ENCODE data around the gene SLC10A1. TPM values are rescaled to one million over a fixed set of nuclear protein-coding genes. Genes with fewer than 3 reads are reported as not detected.

SLC10A1 gene
- total RNA-seq, 1 experiment from 2014 or later, result not detected

DNA sequence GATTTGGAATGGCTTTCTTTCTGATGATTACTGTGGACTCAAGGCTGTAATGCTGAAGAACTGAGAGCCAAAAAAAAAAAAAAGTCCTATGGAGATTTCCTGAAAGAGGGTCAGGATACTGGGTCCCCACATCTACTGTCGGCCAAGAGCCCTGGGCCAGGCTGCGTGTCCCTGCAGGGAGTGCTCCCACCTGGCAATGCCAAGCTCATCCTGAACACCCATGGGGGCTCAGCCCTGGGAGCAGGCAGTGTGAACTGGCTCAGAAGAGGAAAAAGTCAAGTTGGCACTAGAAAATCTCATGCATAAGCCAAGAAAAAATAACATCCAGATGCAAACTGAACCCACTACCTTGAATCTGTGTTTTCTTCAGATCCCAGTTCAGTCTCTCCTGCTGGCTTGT is 47.1 kb upstream of the SLC10A1 start:
- H3K9me3 ChIP-seq (ENCODE audit: low read length), result no peaks in the 10 kb centered on the region
- H2AFZ ChIP-seq (ENCODE audit: low read length), result no peak overlapping the region
- H3K4me3 ChIP-seq (ENCODE audit: low read length), result no peak overlapping the region
- no peaks in the 10 kb centered on the region for H3F3A ChIP-seq (ENCODE audit: low read length, unreplicated experiment)
- no peak overlapping the region for H3K4me2 ChIP-seq (ENCODE audit: low read length)
- no peak for TF ChIP-seq EZH2 (IDR thresholded peaks at IDR 0.05; ENCODE audit: low read length, unreplicated experiment)
- no peak for TF ChIP-seq EZH2phosphoT487 (IDR thresholded peaks at IDR 0.05; ENCODE audit: borderline replicate concordance, low read length)
- TF ChIP-seq, protein P1, sequence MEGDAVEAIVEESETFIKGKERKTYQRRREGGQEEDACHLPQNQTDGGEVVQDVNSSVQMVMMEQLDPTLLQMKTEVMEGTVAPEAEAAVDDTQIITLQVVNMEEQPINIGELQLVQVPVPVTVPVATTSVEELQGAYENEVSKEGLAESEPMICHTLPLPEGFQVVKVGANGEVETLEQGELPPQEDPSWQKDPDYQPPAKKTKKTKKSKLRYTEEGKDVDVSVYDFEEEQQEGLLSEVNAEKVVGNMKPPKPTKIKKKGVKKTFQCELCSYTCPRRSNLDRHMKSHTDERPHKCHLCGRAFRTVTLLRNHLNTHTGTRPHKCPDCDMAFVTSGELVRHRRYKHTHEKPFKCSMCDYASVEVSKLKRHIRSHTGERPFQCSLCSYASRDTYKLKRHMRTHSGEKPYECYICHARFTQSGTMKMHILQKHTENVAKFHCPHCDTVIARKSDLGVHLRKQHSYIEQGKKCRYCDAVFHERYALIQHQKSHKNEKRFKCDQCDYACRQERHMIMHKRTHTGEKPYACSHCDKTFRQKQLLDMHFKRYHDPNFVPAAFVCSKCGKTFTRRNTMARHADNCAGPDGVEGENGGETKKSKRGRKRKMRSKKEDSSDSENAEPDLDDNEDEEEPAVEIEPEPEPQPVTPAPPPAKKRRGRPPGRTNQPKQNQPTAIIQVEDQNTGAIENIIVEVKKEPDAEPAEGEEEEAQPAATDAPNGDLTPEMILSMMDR (conservative IDR thresholded peaks at IDR 0.05; ENCODE audit: low read depth, low read length), result no peak
- no TSS peak for BruUV-seq (replicated peaks)
- POLR2A ChIA-PET (ENCODE audit: unreplicated experiment), result no interaction called here
- no peaks in the 10 kb centered on the region for H3K9me2 ChIP-seq (replicated peaks; ENCODE audit: low read length)
- intact Hi-C loops (cut with micrococcal nuclease), result no loop called here
- peaks cover 88% of the 10 kb centered on the region for H3K27me3 ChIP-seq (ENCODE audit: low read length)
- H3K27ac ChIP-seq (ENCODE audit: low read length), result no peak overlapping the region
- no peaks in the 10 kb centered on the region for H3K4me1 ChIP-seq (ENCODE audit: insufficient read depth, low read length)
- no peak for DNase-seq
- CTCF ChIA-PET, result interaction anchor here (1.0 kb wide), 1 partner anchor 184 kb away, joined by 3 read pairs; no protein-coding TSS in a partner anchor
- no peaks in the 10 kb centered on the region for H4K20me1 ChIP-seq (ENCODE audit: low read length)
- no peaks in the 10 kb centered on the region for H3K36me3 ChIP-seq (ENCODE audit: low read depth, low read length)
- no peak overlapping the region for H3K9ac ChIP-seq (ENCODE audit: low read length)
- H3K79me2 ChIP-seq (ENCODE audit: low read length), result no peaks in the 10 kb centered on the region
- no peak for ATAC-seq

DNA sequence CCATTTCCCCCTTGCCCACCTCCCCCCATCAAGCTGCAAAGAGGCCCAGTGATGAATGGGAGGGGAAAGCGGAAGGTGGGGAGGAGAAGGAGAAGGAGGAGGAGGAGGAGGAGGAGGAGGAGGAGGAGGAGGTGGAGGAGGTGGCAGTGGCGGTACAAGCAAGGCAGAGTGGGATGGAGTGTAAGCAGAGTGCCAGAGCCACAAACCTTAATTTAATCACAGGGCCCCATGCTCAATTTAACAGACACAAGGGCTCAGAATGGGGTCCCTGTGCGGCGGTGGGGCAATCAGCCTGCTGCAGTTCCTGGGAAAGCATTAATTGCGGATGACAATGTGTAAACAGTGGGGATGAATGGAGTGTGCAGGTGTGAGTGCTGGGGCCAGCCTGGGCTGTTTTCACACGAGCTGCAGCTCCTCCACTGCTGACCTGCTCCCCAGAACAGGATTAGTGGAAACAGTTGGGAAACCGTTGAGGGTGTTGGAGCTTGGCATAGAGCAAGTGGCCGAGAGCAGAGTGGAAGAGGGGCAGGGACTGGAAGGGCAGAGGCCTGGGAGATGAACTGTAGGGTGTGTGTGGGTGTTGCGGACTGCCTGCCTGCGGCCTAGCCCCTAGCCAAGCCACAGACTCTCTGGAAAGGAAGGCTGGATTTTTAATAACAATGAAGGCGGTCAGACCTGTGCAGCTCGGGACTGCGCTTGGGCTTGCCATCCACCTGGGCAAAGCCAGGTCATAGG is 45.8 kb upstream of the SLC10A1 start:
- Histone ChIP-seq H4K20me1 (ENCODE audit: low read length) (no peaks in the 10 kb centered on the region), H3K9me3 (ENCODE audit: low read length) (no peaks in the 10 kb centered on the region), H3K27ac (ENCODE audit: low read length) (no peak overlapping the region), H3K27me3 (ENCODE audit: low read length) (peaks cover 78% of the 10 kb centered on the region), H3K36me3 (ENCODE audit: low read depth, low read length) (no peaks in the 10 kb centered on the region), H3K9me2 (replicated peaks; ENCODE audit: low read length) (no peaks in the 10 kb centered on the region), H3K4me2 (ENCODE audit: low read length) (no peak overlapping the region), H2AFZ (ENCODE audit: low read length) (no peak overlapping the region), H3K9ac (ENCODE audit: low read length) (no peak overlapping the region), H3F3A (ENCODE audit: low read length, unreplicated experiment) (no peaks in the 10 kb centered on the region), H3K79me2 (ENCODE audit: low read length) (no peaks in the 10 kb centered on the region), H3K4me3 (ENCODE audit: low read length) (no peak overlapping the region), H3K4me1 (ENCODE audit: insufficient read depth, low read length) (no peaks in the 10 kb centered on the region)
- ATAC-seq, result 0 out of 2 replicates have a peak, but pooled peaks have one; percentile 9
- no peak for DNase-seq
- no TSS peak for BruUV-seq (replicated peaks)
- intact Hi-C loops (cut with micrococcal nuclease), result no loop called here
- CTCF ChIA-PET, result no interaction called here
- no peak for TF ChIP-seq EZH2 (IDR thresholded peaks at IDR 0.05; ENCODE audit: low read length, unreplicated experiment)
- TF ChIP-seq EZH2phosphoT487 (IDR thresholded peaks at IDR 0.05; ENCODE audit: borderline replicate concordance, low read length), result no peak
- TF ChIP-seq, protein P1 (conservative IDR thresholded peaks at IDR 0.05; ENCODE audit: low read depth, low read length), result no peak
- POLR2A ChIA-PET (ENCODE audit: unreplicated experiment), result interaction anchor here (0.6 kb wide), 1 partner anchor 199 kb away, joined by 3 read pairs; no protein-coding TSS in a partner anchor

DNA sequence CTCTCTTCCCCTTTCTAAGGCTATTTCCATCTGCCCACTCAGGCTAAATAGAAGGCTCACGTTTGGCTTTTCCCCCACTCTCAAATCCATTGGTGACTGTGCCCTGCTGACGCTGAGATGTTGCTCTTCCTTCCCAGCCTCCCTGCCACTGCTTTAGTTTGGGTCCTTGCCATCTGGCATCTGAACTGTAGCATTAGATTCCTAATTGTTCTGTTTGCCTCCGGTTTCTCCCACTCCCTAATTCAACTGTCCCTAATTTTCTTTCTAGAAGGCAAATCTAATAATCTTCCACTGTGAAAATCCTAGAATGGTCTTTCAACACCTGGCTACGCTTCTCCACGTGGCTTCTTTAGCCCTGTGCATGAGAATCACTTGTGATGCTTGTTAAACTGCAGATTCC is 44.6 kb upstream of the SLC10A1 start:
- Histone ChIP-seq H3K9me2 (replicated peaks; ENCODE audit: low read length) (no peaks in the 10 kb centered on the region), H3K27ac (ENCODE audit: low read length) (no peak overlapping the region), H4K20me1 (ENCODE audit: low read length) (no peaks in the 10 kb centered on the region), H3K79me2 (ENCODE audit: low read length) (no peaks in the 10 kb centered on the region), H3K27me3 (ENCODE audit: low read length) (peaks cover 73% of the 10 kb centered on the region), H3K9me3 (ENCODE audit: low read length) (no peaks in the 10 kb centered on the region), H3K4me2 (ENCODE audit: low read length) (no peak overlapping the region), H2AFZ (ENCODE audit: low read length) (no peak overlapping the region), H3K9ac (ENCODE audit: low read length) (no peak overlapping the region), H3K4me3 (ENCODE audit: low read length) (no peak overlapping the region), H3K4me1 (ENCODE audit: insufficient read depth, low read length) (no peaks in the 10 kb centered on the region), H3K36me3 (ENCODE audit: low read depth, low read length) (no peaks in the 10 kb centered on the region), H3F3A (ENCODE audit: low read length, unreplicated experiment) (no peaks in the 10 kb centered on the region)
- ChIA-PET CTCF (no interaction called here), POLR2A (ENCODE audit: unreplicated experiment) (no interaction called here)
- ATAC-seq, result no peak
- intact Hi-C loops (cut with micrococcal nuclease), result no loop called here
- no peak for DNase-seq
- TF ChIP-seq, protein P1 (conservative IDR thresholded peaks at IDR 0.05; ENCODE audit: low read depth, low read length), result no peak
- TF ChIP-seq EZH2phosphoT487 (IDR thresholded peaks at IDR 0.05; ENCODE audit: borderline replicate concordance, low read length) (no peak), EZH2 (IDR thresholded peaks at IDR 0.05; ENCODE audit: low read length, unreplicated experiment) (no peak)
- BruUV-seq (replicated peaks), result no TSS peak
